Upper lobe of left lung (tissue), 4 donors: ENCODE results near the gene KLK15.

Experiments used
- EP300 ChIP-seq, 4 donors: sonication (generic); formaldehyde crosslinking; IDR thresholded peaks; one replicate each; pipeline ENCODE4 v1.5.1; 2017; ENCODE audit warnings: antibody characterized with exemption in 4 of 4, control low read depth in 2 of 4
- POLR2A ChIP-seq, 4 donors: fragments of 450-650 bp; IDR thresholded peaks; one replicate each; pipeline ENCODE4 v1.5.1; 2016 to 2017; ENCODE audit warnings: antibody characterized with exemption in 4 of 4, mild to moderate bottlenecking in 2 of 4
- POLR2AphosphoS5 ChIP-seq, 2 donors: sonication (generic); formaldehyde crosslinking; IDR thresholded peaks; one replicate each; pipeline ENCODE4 v1.5.1; 2017; ENCODE audit warnings: antibody characterized with exemption in 2 of 2
- TF ChIP-seq, protein P1 (sequence below), 6 experiments: fragments of 450-650 bp in 4 of 6; fragments of 200-600 bp in 2 of 6; sonication (generic) in 2 of 6; IDR thresholded peaks; one replicate each; pipeline ENCODE4 v1.5.1; 2016 to 2019; ENCODE audit warnings: antibody characterized with exemption in 6 of 6

DNA sequence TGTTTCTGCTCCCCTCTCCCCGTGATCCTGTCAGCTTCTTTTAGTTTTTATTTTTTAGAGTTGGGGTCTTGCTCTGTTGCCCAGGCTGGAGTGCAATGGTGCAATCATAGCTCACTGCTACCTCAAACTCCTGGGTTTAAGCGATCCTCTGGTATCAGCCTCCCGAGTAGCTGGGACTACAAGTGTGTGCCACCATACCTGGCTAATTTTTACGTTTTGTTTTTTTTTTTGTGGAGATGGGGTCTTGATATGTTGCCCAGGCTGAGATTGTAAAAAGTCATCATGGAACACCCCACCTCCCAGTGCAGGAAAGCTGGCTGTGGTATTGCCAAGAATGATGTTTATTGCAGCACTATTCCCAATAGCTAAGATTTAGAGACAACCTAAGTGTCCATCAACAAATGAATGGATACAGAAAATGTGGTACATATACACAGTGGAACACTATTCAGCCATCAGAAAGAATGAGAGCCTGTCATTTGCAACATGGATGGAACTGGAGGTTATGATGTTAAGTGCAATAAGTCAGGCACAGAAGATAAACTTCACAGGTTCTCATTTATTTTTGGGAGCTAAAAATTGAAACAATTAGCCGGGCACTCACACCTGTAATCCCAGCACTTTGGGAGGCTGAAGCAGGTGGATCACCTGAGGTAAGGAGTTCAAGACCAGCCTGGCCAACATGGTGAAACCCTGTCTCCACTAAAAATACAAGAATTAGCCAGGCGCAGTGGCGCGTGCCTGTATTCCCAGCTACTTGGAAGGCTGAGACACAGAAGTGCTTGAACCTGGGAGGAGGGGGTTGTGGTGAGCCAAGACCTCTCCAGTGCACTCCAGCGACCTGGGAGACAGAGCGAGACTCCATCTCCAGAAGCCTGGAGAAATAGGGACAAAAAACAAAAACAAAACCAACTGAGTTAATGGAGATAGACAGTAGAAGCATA lies 6.6 kb upstream of the KLK15 start:
- TF ChIP-seq EP300 (IDR thresholded peaks at IDR 0.05) (no peak), POLR2A (IDR thresholded peaks at IDR 0.05) (no peak), POLR2AphosphoS5 (IDR thresholded peaks at IDR 0.05) (no peak)
- TF ChIP-seq, protein P1, sequence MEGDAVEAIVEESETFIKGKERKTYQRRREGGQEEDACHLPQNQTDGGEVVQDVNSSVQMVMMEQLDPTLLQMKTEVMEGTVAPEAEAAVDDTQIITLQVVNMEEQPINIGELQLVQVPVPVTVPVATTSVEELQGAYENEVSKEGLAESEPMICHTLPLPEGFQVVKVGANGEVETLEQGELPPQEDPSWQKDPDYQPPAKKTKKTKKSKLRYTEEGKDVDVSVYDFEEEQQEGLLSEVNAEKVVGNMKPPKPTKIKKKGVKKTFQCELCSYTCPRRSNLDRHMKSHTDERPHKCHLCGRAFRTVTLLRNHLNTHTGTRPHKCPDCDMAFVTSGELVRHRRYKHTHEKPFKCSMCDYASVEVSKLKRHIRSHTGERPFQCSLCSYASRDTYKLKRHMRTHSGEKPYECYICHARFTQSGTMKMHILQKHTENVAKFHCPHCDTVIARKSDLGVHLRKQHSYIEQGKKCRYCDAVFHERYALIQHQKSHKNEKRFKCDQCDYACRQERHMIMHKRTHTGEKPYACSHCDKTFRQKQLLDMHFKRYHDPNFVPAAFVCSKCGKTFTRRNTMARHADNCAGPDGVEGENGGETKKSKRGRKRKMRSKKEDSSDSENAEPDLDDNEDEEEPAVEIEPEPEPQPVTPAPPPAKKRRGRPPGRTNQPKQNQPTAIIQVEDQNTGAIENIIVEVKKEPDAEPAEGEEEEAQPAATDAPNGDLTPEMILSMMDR (IDR thresholded peaks at IDR 0.05) = no peak
